Heart right ventricle (tissue), 16 donors: ENCODE data around the gene PEAR1. TPM values are rescaled to one million over a fixed set of nuclear protein-coding genes. Genes with fewer than 3 reads are reported as not detected.

Experiments
- ATAC-seq, 8 donors: fragments of 200-7000 bp; cut with Tn5 transposase; one replicate each; pipeline ENCODE4 v1.9.1; 2020; ENCODE audit warnings: mild to moderate bottlenecking in 8 of 8, moderate library complexity in 8 of 8, moderate number of reproducible peaks in 1 of 8
- DNase-seq, 2 donors: peaks; one replicate each; pipeline ENCODE4 v3.0.0-alpha.2; 2020
- H3K27ac ChIP-seq, 10 donors: fragments of 200-600 bp; sonication (generic) in 2 of 10; one replicate each; pipeline versions ENCODE4 v1.5.0 to v1.8.0; 2020 to 2022; ENCODE audit warnings: mild to moderate bottlenecking in 3 of 10
- H3K27me3 ChIP-seq, 7 donors: fragments of 200-600 bp; one replicate each; pipeline ENCODE4 v1.8.0; 2021 to 2022; ENCODE audit warnings: mild to moderate bottlenecking in 2 of 7
- H3K36me3 ChIP-seq, 9 donors: fragments of 200-600 bp; sonication (generic) in 1 of 9; one replicate each; pipeline versions ENCODE4 v1.5.0 to v1.8.0; 2020 to 2022; ENCODE audit warnings: mild to moderate bottlenecking in 2 of 9
- H3K4me1 ChIP-seq, 9 donors: fragments of 200-600 bp; sonication (generic) in 1 of 9; one replicate each; pipeline versions ENCODE4 v1.5.0 to v1.8.0; 2020 to 2022; ENCODE audit warnings: mild to moderate bottlenecking in 4 of 9
- H3K4me3 ChIP-seq, 10 donors: fragments of 200-600 bp; sonication (generic) in 2 of 10; one replicate each; pipeline versions ENCODE4 v1.5.0 to v1.8.0; 2020 to 2022; ENCODE audit warnings: mild to moderate bottlenecking in 7 of 10, moderate library complexity in 2 of 10
- H3K9me3 ChIP-seq, 11 donors: fragments of 200-600 bp in 10 of 11; sonication (generic) in 2 of 11; one replicate each; pipeline versions ENCODE4 v1.5.0 to v1.8.0; 2013 to 2022; ENCODE audit warnings: mild to moderate bottlenecking in 2 of 11, control low read depth in 1 of 11, moderate library complexity in 1 of 11
- WGBS, 2 donors: extraction: QIAGEN DNeasy Blood & Tissue Kit; methylation state at CpG; one replicate each; pipeline ENCODE4 v1.1.7; 2013; ENCODE audit warnings: inconsistent platforms in 1 of 2; 5-methylcytosine and 5-hydroxymethylcytosine counted together
- intact Hi-C, 10 donors: fragments of 100-400 bp; cut with DNase I; formaldehyde crosslinking; loops; one replicate each; pipeline versions ENCODE4 v1.11.1 to v1.14.2; 2022
- polyA plus RNA-seq, 2 donors: library from polyadenylated mRNA; stranded (reverse); fragments of 200-250 nt; gene quantifications; one replicate each; pipeline ENCODE4 v1.2.3, GENCODE V29; 2013
- total RNA-seq, 10 donors: library from RNA; stranded (reverse); fragmentation: NEBNext Ultra II Directional in 3 of 10; extraction: Animal tissue kit (Norgen Biotek cat#: 25700) in 3 of 10; gene quantifications; one replicate each; pipeline versions ENCODE4 v1.2.1 to v1.2.4, GENCODE V29; 2021 to 2023
- TF ChIP-seq, protein P1 (sequence below), 9 donors: fragments of 200-600 bp; sonication (generic) in 2 of 9; IDR thresholded peaks; one replicate each; pipeline versions ENCODE4 v1.5.0 to v1.8.0; 2021 to 2022; ENCODE audit warnings: antibody characterized with exemption in 9 of 9, mild to moderate bottlenecking in 5 of 9, moderate library complexity in 1 of 9
- donor health status: Arrhythmogenic right ventricular cardiomyopathy.
- donor health status: ischemic (EF 13 %, LVEDD 7.1; RV severe dilation, severe dysfunction).
- donor health status: healthy with polysubstance abuse.
- donor health status: DM: no; HTN: yes; CAD: no.
- donor health status: DM: no; HTN: no; CAD: no.
- donor health status: ischemic (EF 25% LVEDD 6.9; RV normal size, moderate dysfunction).
- donor health status: ischemic (EF 25% LVEDD 5.7; RV mildly dilated, moderate dysfunction).
- donor health status: healthy.
- donor health status: DM: yes; HTN: yes; CAD: no.
- donor health status: Ischemic cardiomyopathy.
- donor health status: ischemic (EF 35%, LVEDD 5.7; RV mildly dilated, moderate dysfunction).
- donor health status: nonischemic (EF 11% LVEDD 7.7; RV severe dilation, severe dysfunction).
- donor health status: DM: yes; HTN: yes; CAD: no.
- donor health status: PGD.
- donor health status: ischemic (EF 29% LVEDD 5.4; RV normal size, mild dysfunction).
- donor health status: nonischemic (EF 23%, LVEDD 6.1; RV moderate dilation, normal function).

Gene PEAR1
- total and polyA plus RNA-seq, 12 donors: 3.8 to 13.7 (median 7.1) TPM

DNA sequence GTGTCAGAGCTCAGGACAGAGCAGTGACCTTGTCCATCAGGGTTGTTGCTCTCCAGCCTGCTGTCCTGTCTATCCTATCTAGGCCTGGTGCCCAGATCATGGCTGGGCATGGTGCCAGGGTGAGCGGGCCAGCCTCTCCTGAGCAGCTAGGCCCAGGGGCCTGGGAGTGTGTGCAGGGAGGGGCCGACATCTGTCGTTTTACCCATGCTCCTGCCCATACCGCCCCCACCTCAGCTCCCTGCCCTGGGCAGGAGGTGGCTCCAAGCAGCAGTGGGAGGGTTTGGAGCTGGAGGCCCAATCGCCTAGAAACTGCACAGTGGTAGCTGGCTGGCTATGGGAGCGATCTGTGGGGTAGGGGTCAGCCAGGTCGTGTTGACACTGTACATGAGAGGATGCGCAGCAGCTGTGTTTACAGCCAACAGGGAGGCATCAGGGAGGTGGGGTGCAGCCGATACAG is 41.1 kb upstream of the PEAR1 start:
- no peak overlapping the region for H3K4me3 ChIP-seq
- no peaks in the 10 kb centered on the region for H3K9me3 ChIP-seq
- no peaks in the 10 kb centered on the region for H3K36me3 ChIP-seq
- peak; percentile 81 to 84 for DNase-seq
- H3K4me1 ChIP-seq: peaks cover 0 to 25% (median 11%) of the 10 kb centered on the region in 9 donors
- WGBS, 2 donors: 25 to 34% methylated on average over 9 of the region's 9 CpGs
- peak overlapping the region in 9 of 10 donors; percentile 9 to 80 (median 68) for H3K27ac ChIP-seq
- intact Hi-C loops: loop anchor here in 2 of 10 donors (10.0 kb wide), 2 partner anchors 128 to 158 kb away; partner anchors contain the start of genes ISG20L2 (in 2 of the 2) and METTL25B (in 2 of the 2)
- TF ChIP-seq, protein P1, sequence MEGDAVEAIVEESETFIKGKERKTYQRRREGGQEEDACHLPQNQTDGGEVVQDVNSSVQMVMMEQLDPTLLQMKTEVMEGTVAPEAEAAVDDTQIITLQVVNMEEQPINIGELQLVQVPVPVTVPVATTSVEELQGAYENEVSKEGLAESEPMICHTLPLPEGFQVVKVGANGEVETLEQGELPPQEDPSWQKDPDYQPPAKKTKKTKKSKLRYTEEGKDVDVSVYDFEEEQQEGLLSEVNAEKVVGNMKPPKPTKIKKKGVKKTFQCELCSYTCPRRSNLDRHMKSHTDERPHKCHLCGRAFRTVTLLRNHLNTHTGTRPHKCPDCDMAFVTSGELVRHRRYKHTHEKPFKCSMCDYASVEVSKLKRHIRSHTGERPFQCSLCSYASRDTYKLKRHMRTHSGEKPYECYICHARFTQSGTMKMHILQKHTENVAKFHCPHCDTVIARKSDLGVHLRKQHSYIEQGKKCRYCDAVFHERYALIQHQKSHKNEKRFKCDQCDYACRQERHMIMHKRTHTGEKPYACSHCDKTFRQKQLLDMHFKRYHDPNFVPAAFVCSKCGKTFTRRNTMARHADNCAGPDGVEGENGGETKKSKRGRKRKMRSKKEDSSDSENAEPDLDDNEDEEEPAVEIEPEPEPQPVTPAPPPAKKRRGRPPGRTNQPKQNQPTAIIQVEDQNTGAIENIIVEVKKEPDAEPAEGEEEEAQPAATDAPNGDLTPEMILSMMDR (IDR thresholded peaks at IDR 0.05): no peak
- H3K27me3 ChIP-seq: peaks cover 0 to 34% (median 27%) of the 10 kb centered on the region in 7 donors
- peak; percentile 80 to 96 (median 92) for ATAC-seq

DNA sequence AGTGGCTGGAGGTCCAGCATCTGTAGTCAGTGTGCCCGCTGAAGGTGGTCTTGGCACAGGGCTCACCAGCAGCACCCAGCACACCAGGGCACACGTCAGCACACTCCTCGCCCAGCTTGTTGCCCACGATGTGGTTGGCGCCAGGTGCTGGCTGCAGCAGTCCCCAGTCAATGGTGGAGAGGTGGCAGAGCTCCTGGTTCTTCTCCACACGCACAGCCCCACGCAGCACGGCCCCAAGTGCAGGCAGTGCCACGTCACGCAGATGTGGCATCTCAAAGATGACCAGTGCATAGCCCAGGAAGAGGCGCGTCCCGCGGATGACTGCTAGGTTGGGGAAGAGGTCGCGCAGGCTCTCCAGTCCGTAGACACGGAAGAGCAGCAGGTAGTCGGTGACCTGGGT is 39.8 kb upstream of the PEAR1 start:
- H3K4me1 ChIP-seq: peaks cover 0 to 28% (median 17%) of the 10 kb centered on the region in 9 donors
- H3K27ac ChIP-seq: no peak overlapping the region
- intact Hi-C loops: loop anchor here in 2 of 10 donors (10.0 kb wide), 2 partner anchors 129 to 159 kb away; partner anchors contain the start of genes ISG20L2 (in 2 of the 2) and METTL25B (in 2 of the 2)
- no peaks in the 10 kb centered on the region for H3K36me3 ChIP-seq
- H3K4me3 ChIP-seq: no peak overlapping the region
- DNase-seq: no peak
- H3K9me3 ChIP-seq: no peaks in the 10 kb centered on the region
- peaks cover 0 to 34% (median 21%) of the 10 kb centered on the region in 7 donors for H3K27me3 ChIP-seq
- WGBS, 2 donors: 92 to 93% methylated on average over 19 of the region's 19 CpGs
- TF ChIP-seq, protein P1 (IDR thresholded peaks at IDR 0.05): no peak
- no peak for ATAC-seq

DNA sequence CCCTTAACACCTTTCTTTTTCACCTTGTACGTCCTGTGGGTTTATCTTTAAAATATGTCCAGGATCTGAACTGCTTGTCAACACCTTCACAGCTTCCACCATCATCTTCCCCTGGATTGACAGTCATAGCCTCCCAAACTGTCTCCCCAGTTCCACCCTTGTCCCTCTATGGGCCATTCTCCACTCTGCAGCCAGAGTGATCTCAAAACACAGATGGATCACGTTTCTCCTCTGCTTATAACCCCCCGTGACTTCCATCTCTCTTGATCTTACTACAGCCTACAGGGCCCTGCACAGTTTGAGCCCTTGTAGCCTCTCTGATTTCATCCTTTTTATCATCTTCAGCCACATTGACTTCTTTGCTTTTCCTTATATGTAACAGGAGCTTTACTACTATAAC is 38.9 kb upstream of the PEAR1 start:
- ATAC-seq: no peak

DNA sequence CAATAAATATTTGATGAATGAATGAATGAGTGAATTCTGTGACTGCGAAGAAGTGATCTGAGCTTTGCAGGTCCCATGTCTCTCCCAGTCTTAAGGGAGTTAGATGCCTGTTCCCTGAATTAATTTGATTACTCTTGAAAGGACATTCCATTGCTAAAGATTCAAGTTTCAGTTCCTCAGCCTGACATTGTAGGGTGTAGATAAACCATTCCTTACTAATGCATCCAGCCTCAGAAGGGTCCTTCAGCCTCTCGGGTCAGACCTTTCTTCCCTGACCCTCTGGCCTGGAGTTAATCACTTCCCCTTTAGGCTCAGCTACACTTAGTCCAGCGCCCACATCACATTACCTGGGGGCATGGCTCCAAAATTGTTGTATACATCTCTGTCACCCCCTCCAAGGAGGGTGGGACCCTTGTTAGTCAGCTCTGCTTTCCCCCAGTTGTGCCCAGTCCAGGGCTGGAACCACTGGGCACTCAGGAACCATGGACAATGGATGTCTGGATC is 37.2 kb upstream of the PEAR1 start:
- Histone ChIP-seq H3K4me3 (no peak overlapping the region), H3K36me3 (no peaks in the 10 kb centered on the region), H3K4me1 (peaks cover 3 to 52% (median 41%) of the 10 kb centered on the region in 9 donors), H3K27me3 (peaks cover 8 to 48% (median 32%) of the 10 kb centered on the region in 7 donors), H3K27ac (no peak overlapping the region), H3K9me3 (no peaks in the 10 kb centered on the region)
- WGBS, 2 donors: 80 to 91% methylated on average over 3 of the region's 3 CpGs
- intact Hi-C loops: loop anchor here in 6 of 10 donors (5.0 to 10.0 kb wide), 5 partner anchors 39 to 162 kb away; partner anchors contain the start of genes ISG20L2 (in 2 of the 6), METTL25B (in 2 of the 6) and SH2D2A (in 1 of the 6)
- TF ChIP-seq, protein P1 (IDR thresholded peaks at IDR 0.05): no peak
- no peak for DNase-seq
- no peak for ATAC-seq

More for the DNA sequence above, 38.9 kb upstream of the PEAR1 start:
- 60 to 67% methylated on average over 3 of the region's 3 CpGs for WGBS, 2 donors
- TF ChIP-seq, protein P1 (IDR thresholded peaks at IDR 0.05): no peak
- H3K4me3 ChIP-seq: no peak overlapping the region
- H3K4me1 ChIP-seq: peaks cover 0 to 36% (median 25%) of the 10 kb centered on the region in 9 donors
- no peak overlapping the region for H3K27ac ChIP-seq
- no peaks in the 10 kb centered on the region for H3K36me3 ChIP-seq
- intact Hi-C loops: loop anchor here in 6 of 10 donors (5.0 to 10.0 kb wide), 5 partner anchors 37 to 160 kb away; partner anchors contain the start of genes ISG20L2 (in 2 of the 6), METTL25B (in 2 of the 6) and SH2D2A (in 1 of the 6)
- H3K9me3 ChIP-seq: no peaks in the 10 kb centered on the region
- H3K27me3 ChIP-seq: peaks cover 0 to 34% (median 21%) of the 10 kb centered on the region in 7 donors
- DNase-seq: no peak
